NCI-H146 (cell line): ENCODE data around the gene CD226.
"Not testable (repeated sequence)": the region's sequence is repeated elsewhere in the genome, so short reads cannot be mapped to it uniquely, and the experiment has no call there.

Experiments used
- DNase-seq: peaks from one replicate; lab custom pipeline; 2025; lab: John Stamatoyannopoulos, UW

The CD226 gene

DNA sequence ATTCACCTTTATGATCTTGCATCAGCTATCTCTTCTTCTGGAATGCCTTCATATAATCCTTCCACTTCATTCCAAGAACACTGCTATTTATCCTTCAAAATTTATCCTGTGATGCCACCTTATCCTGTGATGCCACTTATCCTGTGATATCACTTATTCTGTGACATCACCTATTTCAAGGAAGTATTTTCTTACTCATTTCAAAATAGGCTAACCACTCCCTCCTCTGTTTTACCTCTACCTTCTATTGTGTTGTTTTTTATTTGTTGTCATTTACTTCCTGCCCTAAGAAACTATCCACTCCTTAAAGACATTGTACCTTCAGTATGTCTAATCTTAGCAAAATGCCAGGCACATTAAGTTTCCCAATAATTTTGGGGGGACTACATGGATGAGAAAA is 38.8 kb downstream of the CD226 start:
- no peak for DNase-seq

DNA sequence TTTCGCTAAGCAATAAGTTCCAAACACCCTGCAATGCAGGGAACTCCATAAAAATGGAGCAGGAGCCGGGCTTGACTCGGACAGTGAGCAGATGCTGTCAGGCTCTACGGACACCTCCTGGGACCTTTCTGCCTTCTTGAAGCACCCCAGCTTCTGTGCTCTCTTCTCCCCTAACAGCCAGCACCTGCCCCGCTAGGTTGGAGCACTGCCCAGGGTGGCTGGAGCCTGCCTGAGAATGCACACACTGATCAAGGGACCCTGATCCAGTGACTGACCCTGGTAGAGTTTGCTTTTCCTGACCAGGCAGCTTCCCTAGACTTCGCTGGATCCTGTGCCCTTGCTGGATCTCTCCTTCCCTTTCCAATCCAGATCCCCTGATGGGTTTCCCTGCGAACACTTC is 40.9 kb downstream of the CD226 start:
- no peak for DNase-seq

DNA sequence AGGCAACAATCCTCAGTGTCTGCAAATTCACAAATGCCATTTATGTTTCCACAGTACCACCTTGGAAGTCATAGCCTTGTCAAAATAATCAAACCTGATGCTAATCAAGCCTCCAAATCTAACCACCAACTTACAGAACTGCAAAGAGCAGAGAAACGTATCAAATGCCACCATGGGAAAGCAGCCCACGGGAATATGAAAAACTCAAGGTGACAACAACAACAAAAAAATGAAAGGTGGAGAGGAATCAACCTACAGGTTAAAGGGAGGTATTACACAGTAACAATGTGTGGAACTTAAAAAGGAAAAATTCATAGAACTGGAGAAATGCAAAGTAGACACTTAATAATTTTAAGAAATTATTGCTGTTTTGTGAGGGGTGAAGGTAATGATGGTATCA is 46.7 kb downstream of the CD226 start:
- no peak for DNase-seq

DNA sequence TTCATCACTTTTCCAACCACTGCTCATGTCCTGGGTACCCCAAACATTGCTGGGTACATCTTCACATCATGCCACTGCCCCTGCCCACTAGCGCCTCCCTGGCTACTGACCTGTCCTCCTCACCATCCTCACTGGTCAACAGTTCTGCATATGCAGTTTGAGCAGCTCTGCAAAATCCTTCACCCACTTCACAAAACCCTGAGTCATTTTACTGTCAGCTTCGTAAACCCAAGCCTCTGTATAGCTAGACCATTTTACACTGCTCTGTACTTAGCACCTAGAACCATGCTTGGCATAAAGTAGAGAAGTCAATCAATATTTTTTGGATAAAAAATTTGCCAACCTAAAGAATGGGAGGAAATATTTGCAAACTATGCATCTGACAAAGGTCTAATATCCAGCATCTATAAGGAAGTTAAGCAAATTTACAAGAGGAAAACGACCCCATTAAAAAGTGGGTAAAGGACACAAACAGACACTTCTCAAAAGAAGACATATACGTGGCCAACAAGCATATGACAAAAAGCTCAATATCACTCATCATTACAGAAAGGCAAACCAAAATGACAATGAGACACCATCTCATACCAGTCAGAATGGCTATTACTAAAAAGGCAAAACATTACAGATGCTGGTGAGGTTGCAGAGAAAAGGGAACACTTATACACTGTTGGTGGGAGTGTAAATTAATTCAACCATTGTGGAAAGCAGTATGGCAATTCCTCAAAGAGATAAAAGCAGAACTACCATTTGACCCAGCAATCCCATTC is 48.3 kb downstream of the CD226 start:
- DNase-seq = not testable (repeated sequence)

DNA sequence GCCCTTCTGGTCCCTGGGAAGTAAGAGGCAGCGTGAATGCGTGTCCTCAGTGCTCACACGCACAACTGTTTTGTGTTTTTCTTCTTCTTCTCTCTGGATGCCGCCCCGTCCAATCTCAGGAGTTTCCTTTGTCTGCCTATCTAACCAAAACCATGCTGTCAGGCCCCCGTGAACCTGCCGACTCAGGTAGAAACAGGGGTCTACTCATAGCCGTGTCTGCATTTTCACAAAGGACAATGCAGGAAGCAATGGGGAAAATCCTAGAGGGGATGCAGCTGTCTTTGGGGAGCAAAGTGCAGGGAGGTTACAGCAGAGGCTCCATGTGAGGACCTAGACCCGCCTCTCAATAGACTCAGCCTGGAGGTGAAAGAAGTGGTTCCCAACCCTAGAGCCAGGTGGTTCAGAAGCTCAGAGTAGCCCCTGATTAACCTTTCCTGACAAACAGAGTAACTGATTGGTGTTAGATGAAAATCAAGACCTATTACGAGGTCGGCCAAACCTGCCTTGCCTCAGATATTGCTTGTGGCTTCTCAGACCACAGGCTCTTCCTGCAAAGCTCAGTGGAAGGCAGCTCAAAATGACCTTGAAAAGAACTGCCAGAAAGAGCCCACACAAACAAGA is 49.3 kb downstream of the CD226 start:
- no peak for DNase-seq

DNA sequence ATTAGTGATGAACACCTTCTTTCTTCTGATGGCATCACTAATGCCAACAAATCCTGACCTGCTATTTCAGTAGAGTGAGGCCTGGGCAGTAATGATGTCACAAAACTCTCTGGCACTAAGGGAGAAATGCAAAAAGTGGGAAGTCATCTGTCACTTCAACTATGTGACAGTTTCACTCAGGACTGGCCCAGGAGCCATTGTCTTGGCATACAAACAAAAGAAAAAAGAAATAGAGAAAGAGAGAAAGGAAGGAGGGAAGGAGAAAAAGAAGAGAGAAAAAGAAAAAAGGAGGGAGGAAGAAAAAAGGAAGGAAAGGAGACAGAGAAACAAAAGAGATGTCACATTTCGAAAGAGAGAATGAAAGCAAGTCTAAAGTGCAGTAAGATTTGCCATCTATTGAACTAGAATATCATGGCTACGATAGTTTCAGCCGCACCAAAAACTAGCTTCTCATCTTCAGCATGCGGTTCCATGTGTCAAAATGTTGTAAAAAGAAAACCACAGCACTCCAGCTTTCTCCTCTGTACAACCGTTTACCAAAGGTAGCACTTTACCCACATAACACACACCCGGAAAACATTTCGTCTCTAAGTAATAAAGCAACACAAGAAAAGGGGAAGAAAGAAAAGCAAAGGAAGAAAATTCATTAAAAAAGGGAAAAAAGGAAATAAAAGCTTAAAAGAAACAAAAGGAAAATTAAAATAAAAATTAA is 50.1 kb downstream of the CD226 start:
- no peak for DNase-seq

DNA sequence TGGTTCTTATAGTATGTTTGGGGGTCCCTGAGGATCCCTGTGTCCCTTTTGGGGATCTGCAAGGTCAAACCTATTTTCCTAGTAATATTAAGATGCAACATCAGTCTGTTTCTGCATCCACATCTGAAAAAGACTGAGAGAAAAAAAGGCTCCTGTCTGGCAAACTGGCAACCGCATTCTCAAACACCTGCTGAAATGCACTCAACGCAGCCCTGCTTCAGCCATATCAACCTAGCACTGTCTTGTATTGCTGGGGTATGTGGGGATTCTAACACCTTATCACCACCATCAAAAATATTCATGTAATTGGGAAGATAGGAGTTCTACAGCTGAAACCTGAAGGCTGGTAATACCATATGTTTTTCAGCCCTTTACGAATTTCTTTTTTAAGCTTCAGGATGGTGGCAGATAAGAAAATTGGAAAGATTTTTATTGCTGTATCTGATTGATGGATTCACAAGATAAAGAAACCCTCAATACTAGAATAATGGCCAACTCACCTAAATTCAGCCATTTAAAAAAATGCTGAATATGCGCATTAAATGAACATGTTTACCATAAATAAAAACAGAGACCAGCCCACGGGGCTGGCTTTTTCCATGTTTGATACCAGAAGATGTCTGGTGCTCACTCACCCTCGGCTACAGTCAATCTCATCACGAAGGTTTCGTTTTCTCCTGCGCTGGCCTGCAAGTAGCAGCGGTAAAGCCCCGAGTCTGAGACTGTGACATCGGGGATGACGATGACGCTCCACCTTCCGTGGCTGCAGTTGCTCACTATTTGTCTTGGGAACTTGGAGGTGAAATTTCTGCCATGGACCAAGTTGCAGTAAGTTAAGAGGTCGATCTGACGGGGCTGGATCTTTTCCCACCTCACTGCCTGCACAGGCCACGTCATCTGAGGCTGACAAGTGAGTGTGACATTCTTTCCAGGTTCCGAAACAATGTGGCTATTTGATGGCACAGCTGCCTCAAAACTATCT is 52.3 kb downstream of the CD226 start:
- no peak for DNase-seq

DNA sequence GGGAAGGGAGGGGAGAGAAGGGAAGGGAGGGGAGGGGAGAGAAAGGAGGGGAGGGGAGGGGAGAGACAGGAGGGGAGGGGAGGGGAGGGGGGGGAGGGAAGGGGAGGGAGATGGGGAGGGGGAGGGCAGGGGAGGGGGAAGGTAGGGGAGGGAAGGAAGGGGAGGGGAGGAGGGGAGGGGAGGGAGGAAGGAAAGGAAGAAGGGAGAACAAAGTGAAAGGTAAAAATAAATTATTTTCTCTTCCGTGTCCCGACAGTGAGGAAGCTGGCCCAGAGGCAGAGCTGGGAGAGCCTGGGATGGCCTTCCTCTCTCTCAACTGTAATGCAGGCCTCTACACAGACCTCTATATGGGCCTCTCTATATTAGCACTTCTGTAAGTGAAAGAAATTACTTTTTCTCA is 53.2 kb downstream of the CD226 start:
- no peak for DNase-seq

DNA sequence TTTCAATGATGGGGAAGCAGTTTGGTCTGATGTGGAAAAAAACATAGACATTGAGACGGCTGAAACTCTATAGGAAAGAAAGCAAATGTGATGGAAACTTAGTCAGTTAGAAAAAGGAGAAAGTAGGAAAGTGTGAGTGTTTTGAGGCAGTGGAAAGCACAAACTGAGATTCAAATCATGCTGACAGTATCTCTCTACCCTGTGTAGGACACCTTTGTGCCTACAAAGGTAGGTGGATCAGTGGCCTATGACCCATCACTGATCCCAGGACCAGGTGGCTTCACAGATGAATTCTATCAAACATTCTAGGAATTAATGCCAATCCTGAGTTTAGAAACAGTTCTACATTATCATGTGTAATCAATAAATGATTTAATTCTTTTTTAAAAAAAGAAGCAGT is 57.1 kb downstream of the CD226 start:
- no peak for DNase-seq

DNA sequence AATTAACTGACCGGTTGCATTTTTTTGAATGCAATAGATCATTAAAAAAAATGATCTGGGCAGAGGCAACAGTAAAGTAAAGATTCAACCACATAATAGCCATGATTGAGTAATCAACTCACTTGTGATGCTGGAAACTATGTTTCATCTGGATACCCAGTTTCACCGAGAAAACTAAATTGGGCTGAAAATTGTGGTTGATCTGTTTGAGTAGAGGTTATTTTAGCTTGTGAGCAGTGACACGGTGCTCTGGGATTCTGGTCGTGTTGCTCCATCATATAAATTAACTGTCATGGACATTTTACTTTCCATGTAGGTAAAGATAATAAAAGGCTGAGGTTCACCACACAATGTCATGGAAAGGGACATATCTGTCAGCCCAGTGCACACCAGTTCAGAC is 58.7 kb downstream of the CD226 start:
- DNase-seq = no peak

DNA sequence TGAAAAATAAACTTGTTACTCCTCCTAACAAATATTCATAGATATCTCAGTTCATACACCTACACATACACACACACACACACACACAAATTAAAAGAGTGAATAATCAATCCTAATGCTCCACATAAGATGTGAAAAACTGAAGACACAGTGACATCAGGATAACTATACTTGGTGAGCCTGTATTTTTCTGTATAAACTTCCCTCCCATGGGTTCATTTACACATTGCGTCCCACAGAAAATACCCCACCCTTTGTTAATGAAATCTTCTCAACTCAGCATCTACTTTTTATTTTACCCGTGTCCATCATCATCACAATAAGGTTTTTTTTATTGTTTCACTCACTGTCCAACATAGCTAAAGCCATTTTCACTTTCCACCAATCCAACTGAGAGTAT is 60.4 kb downstream of the CD226 start:
- DNase-seq = no peak

DNA sequence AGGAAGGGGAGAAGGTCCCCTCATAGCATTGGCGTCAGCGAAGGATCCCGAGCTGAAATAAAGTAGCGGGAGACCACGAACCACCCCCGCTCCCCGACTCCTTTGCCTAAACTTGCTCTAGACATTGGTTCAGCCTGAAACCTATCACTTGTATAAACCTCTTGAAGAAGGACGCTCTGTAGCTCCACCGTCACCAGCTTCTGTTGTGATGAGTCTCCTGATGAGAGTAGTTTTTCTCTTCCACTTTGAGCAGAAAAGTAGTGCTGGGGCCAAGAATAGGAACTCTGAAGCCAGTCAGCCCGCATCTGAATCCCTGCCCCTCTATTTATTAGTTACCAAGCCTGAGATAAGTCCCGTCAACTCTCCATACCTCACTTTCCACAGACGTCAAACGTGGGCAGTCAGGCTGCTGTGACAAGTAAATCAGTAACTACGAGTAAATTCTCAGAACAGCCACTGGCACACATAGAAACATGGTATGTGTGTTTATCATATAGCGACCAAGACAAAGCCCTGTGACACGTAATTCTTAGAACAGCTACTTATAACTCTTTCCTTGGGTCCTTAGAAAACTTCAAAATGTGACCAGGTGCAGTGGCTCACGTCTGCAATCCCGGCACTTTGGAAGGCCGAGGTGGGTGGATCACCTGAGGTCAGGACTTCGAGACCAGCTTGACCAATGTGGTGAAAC is 61.7 kb downstream of the CD226 start:
- DNase-seq = no peak

DNA sequence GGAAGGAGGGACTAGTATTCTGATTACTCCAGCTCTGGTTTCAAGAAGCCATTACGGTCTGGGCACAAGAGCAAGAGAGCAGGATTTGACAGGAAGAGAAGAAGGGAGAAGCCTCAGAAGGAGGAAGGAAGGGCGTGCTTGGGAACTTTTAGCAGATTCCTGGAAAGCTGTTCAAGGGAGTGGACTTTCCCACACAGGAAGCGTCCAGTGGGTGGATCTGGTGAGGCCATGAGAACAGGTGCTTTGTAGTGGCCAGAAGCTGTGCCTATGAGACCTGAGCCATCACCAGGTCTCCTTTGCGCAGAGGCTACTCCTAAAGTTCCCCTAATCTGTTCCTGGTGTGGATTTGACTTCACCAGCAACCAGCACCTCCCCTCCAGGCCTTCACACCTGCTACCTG is 62.3 kb downstream of the CD226 start:
- no peak for DNase-seq

DNA sequence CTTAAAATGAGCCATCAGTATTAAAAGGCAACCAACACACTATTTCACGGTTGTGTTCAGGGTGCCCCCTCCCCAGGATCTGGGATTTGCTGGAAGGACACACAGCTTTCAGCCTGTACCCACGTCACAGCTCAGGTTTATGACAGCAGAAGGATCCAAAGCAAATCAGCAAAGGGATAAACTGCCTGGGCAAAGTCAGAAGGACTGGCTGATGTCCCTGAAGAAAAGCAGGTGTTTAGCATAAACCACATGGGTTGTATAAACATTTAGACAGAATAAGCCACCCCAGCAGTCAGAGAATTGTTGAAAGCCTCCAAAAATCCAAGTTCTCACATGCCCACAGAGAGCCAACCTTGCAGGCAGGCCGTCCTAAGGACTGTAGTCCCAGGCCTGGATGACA is 63.9 kb downstream of the CD226 start:
- no peak for DNase-seq

DNA sequence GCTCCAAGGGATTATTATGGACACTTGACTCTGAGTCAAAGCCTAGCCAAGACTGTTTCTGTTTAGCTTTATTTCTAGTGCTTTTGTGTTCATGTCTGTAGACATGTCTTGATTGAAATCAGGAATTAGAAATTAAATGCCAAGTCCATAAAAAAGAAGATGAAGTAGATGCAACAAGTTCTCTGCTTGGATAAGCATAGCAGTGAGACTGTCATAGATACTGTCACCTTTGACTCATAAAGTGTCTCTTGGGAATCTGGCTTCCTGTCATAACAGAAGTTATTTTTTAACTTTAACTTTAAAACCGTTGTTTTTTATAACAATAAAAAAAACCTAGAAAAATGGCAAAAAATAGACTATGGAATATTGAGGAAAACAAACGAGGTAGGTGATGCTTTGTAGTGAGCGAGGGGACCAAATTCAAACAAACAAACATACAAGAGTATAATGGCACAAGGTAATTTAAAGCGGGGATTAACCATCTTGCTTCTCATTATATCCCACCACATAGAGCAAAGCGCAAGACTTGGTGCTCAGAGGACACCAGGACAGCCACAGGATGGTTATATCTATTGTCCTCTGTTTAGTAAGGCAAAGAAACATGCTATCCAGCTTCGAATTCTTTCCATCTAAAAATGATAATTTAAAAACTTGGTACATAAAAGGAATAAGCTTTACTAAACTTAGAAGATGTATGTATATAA is 64.6 kb downstream of the CD226 start:
- DNase-seq = no peak

DNA sequence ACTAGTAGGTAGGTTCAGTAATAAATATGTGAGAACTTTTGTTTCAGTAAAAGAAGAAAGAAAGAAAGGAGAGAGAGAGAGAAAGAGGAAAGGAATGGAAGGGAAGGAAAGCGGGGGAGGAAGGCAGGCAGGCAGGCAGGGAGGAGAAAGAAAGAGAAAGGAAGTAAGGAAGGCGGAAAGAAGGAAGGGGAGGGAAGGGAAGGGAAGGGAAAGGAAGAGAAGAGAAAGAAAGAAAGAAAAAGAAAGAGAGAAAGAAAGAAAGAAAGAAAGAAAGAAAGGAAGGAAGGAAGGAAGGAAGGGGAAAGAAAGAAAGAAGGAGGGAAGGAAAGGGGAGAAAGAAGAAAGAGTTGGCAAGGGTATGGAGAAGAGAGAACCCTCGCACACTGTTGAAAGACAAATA is 67.6 kb downstream of the CD226 start:
- no peak for DNase-seq

DNA sequence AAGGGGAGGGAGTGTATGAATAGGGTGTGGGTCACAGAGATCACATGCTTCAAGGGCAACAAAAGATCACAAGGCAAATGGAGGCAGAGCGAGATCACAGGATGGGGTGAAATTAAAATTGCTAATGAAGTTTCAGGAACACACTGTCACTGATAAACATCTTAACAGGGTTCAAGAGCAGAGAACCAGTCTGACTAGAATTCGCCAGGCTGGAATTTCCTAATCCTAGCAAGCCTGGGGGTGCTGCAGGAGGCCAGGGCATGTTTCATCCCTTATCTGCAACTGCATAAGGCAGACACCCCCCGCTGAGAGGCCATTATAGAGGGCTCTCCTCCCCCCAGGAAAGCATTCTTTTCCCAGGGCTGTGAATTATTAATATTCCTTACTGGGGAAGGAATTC is 68.6 kb downstream of the CD226 start:
- not testable (repeated sequence) for DNase-seq

DNA sequence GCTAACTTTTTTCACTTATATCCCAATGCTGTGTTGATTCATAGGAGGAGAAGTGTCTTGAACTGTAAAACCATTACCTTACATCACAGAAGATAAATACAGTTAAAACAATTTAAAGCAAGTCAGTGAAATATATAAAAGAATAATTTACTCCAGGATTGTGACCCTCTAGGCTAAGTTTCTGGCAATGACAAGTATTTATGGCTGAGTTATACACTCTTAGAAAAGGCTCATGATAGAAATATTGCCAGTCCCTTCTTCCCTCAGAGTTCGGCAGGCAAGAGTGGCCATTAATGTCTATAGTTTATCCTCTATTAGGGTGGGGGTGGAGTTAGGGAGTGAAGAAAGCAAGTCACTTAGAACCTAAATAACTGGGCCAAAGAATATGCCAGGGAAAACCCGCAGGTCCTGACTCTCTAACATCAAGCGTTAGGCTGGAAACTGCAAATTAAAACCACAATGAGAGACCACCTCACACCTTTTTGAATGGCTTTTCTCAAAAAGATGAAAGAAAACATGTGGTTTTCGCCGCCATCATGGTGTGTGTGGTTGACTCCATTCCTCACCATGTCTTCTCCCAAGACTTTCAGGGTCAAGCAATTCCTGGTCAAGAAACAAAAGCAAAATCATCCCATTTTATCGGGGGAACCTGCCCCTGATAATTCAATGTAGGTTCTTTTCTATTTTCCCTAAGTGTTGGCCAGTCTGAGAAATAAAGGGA is 69.3 kb downstream of the CD226 start:
- DNase-seq = no peak

DNA sequence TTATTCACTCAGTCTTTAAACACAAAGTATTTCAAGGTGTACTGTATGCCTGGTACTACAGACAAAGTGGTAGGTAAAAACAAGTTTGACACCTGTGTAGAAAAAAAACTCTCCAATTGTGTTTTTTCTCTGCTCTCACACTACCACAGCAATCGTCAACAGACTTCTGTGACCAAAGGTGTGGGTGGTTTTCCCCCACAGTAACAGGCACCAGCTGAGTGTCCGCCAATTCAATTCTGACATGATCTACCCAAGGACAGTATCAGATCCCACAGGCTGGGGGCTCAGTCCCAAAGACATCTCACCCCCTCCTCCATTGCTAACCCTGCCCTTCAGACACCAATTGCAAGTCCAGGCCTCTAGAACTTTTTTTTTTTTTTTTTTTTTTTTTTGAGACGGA is 71.2 kb downstream of the CD226 start:
- DNase-seq = no peak

DNA sequence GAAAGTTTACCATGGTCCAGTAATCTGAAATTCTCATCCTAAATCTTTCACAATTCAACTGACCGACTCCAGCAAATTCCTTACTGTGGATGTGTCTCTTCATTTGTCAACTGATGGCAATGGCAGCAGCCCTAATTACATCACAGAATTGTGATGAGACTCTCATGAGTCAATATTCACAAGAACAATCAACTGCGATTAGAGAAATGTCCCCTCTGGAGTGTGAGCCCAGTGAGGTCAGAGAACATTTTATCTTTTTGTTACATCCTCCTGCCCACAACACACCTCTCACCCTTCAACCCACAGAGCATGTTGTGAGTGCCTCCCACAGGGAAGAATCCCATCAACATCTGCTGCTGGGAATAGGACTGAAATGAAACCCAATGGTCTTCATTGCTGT is 73.6 kb downstream of the CD226 start:
- DNase-seq = peak; percentile 59
